HL-60 (cell line): ENCODE data around the gene TAS2R31.

Experiments
- DNase-seq, 2 experiments: peaks; one replicate each; pipeline ENCODE4 v3.0.0-alpha.2; 2010 to 2020; ENCODE audit warnings: low read depth in 1 of 2, low spot score in 1 of 2
- H3K27ac ChIP-seq: fragments of 250-450 bp; sonication (Bioruptor Pico); replicated peaks from 2 replicates; pipeline ENCODE4 v1.5.1; 2020; ENCODE audit warnings: mild to moderate bottlenecking, moderate library complexity
- H3K27me3 ChIP-seq: fragments of 250-450 bp; sonication (Bioruptor Pico); 2 replicates; pipeline ENCODE4 v1.5.1; 2021; ENCODE audit warnings: mild to moderate bottlenecking, moderate library complexity; ENCODE audit not compliant: insufficient read depth, poor library complexity, severe bottlenecking
- H3K4me3 ChIP-seq: replicated peaks from 2 replicates; pipeline ENCODE4 v1.5.1; 2011; ENCODE audit warnings: mild to moderate bottlenecking, control low read depth, low read length; ENCODE audit not compliant: insufficient read depth
- GABPA ChIP-seq: IDR thresholded peaks from 2 replicates; pipeline ENCODE4 v1.6.1; 2012; ENCODE audit warnings: low read depth
- POLR2AphosphoS5 ChIP-seq: IDR thresholded peaks from 2 replicates; pipeline ENCODE4 v1.6.1; 2012; ENCODE audit warnings: low read depth
- SPI1 ChIP-seq: IDR thresholded peaks from 2 replicates; pipeline ENCODE4 v1.6.1; 2012; ENCODE audit warnings: low read depth, mild to moderate bottlenecking, borderline replicate concordance
- TF ChIP-seq, protein P1 (sequence below): IDR thresholded peaks from 2 replicates; pipeline ENCODE4 v1.6.1; 2012; ENCODE audit warnings: low read depth; ENCODE audit not compliant: insufficient replicate concordance
- TF ChIP-seq, protein P2 (sequence below): IDR thresholded peaks from one replicate; pipeline ENCODE4 v1.5.1; 2011; ENCODE audit warnings: low read length, control low read depth, inconsistent platforms; ENCODE audit not compliant: insufficient read depth

The TAS2R31 gene

DNA sequence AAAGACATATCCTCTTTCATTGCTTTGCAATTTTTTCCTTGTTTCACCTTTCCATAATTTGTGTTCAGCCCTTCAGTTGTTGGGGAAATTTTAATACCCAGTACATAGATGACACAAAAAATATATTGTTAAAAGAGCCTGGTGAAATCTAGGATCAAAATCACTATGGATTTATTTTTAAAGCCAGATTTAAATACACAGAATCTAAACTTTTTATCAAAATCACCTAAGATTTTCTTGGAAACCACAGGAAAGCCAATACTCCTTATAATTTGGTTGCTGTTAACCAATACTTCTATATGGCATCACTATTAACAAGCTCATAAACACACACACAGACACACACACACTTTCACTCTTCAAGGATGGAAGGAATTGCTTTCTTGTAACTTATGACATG, 33.0 kb downstream of the TAS2R31 start, which contains the start of gene TAS2R20:
Gene TAS2R20, minus strand, starts transcription at position 101 of the 400 bp plus-strand sequence. CDS start 429 bp downstream, outside the sequence.
- Histone ChIP-seq H3K4me3 (no peak within 1 kb of the TSS), H3K27me3 (no peaks in the 10 kb centered on the region), H3K27ac (no peak within 1 kb of the TSS)
- TF ChIP-seq POLR2AphosphoS5: no peak
- TF ChIP-seq, protein P1, sequence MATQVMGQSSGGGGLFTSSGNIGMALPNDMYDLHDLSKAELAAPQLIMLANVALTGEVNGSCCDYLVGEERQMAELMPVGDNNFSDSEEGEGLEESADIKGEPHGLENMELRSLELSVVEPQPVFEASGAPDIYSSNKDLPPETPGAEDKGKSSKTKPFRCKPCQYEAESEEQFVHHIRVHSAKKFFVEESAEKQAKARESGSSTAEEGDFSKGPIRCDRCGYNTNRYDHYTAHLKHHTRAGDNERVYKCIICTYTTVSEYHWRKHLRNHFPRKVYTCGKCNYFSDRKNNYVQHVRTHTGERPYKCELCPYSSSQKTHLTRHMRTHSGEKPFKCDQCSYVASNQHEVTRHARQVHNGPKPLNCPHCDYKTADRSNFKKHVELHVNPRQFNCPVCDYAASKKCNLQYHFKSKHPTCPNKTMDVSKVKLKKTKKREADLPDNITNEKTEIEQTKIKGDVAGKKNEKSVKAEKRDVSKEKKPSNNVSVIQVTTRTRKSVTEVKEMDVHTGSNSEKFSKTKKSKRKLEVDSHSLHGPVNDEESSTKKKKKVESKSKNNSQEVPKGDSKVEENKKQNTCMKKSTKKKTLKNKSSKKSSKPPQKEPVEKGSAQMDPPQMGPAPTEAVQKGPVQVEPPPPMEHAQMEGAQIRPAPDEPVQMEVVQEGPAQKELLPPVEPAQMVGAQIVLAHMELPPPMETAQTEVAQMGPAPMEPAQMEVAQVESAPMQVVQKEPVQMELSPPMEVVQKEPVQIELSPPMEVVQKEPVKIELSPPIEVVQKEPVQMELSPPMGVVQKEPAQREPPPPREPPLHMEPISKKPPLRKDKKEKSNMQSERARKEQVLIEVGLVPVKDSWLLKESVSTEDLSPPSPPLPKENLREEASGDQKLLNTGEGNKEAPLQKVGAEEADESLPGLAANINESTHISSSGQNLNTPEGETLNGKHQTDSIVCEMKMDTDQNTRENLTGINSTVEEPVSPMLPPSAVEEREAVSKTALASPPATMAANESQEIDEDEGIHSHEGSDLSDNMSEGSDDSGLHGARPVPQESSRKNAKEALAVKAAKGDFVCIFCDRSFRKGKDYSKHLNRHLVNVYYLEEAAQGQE: no peak
- TF ChIP-seq, protein P2, sequence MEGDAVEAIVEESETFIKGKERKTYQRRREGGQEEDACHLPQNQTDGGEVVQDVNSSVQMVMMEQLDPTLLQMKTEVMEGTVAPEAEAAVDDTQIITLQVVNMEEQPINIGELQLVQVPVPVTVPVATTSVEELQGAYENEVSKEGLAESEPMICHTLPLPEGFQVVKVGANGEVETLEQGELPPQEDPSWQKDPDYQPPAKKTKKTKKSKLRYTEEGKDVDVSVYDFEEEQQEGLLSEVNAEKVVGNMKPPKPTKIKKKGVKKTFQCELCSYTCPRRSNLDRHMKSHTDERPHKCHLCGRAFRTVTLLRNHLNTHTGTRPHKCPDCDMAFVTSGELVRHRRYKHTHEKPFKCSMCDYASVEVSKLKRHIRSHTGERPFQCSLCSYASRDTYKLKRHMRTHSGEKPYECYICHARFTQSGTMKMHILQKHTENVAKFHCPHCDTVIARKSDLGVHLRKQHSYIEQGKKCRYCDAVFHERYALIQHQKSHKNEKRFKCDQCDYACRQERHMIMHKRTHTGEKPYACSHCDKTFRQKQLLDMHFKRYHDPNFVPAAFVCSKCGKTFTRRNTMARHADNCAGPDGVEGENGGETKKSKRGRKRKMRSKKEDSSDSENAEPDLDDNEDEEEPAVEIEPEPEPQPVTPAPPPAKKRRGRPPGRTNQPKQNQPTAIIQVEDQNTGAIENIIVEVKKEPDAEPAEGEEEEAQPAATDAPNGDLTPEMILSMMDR: no peak
- no peak for TF ChIP-seq GABPA
- no peak for TF ChIP-seq SPI1
- no peak for DNase-seq

DNA sequence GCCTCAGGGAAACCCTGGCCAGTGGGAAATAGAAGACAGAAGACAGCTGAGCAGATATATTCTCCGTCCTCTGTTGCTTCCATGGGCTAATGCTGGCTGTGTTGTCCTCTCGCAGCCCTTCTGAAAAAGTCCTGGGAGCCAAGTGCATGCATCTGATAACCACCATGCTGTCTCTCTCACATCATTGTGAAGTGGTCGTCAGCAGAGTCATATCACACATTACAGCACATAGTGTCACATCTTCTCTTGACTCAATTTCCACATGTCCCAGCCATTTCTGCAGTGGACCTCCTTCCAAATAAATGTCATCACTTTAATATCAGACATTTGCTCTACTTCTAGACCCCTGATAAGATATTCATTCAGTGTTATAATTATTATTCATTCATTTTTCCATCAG, 36.9 kb downstream of the TAS2R31 start:
- Histone ChIP-seq H3K27ac (no peak overlapping the region), H3K27me3 (no peaks in the 10 kb centered on the region), H3K4me3 (no peak overlapping the region)
- no peak for DNase-seq
- no peak for TF ChIP-seq SPI1
- TF ChIP-seq GABPA: no peak
- TF ChIP-seq, protein P2: no peak
- TF ChIP-seq, protein P1: no peak
- no peak for TF ChIP-seq POLR2AphosphoS5

DNA sequence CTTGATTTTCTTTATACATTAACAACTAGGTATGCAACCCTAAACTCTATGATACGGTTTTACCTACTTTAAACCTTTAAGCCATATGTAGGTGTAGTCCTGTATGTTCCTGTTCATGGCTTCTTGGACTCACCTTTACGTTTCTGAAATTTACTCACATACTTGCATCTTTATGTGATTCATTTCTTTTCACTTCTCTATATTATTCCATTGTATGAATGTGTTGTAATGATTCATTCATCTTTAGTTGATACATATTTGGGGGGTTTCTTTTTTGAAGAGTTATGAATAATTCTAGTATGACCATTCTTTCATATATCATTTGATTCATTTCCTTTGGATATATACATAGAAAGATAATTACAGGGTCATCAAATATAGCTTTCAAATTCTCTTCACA, 42.1 kb downstream of the TAS2R31 start:
- Histone ChIP-seq H3K4me3 (no peak overlapping the region), H3K27ac (no peak overlapping the region), H3K27me3 (no peaks in the 10 kb centered on the region)
- no peak for DNase-seq
- TF ChIP-seq, protein P2: no peak
- TF ChIP-seq POLR2AphosphoS5 (no peak), GABPA (no peak), SPI1 (no peak)
- TF ChIP-seq, protein P1: no peak
